ENCODE results near the gene RAX.

Gene RAX

GRCh38 chr18:59274533-59274928, 1.3 kb upstream of the RAX start (continued):
- TF ChIP-seq HIC1 (tag by site-specific recombination; IDR thresholded peaks at IDR 0.05) (no peak), ZNF639 (tag by site-specific recombination; IDR thresholded peaks at IDR 0.05) (no peak), ZNF211 (tag by site-specific recombination; IDR thresholded peaks at IDR 0.05; ENCODE audit: low read depth) (no peak), ZNF473 (tag by site-specific recombination; IDR thresholded peaks at IDR 0.05) (no peak)

GRCh38 chr18:59273759-59274532, 692 bp upstream of the RAX start:
- ChIA-PET CTCF (interaction anchor here (0.6 to 7.6 kb wide), 16 partner anchors 9 to 207 kb away, joined by 3 to 41 read pairs (median 4); no protein-coding TSS in a partner anchor), POLR2A (interaction anchor here (0.9 to 1.4 kb wide), 4 partner anchors 9 to 129 kb away, joined by 3 to 4 read pairs (median 4); partner anchors contain the start of gene LMAN1)
- Histone ChIP-seq H3K4me3 (ENCODE audit: low read depth, low read length) (peak overlapping the region; percentile 27), H3K27ac (ENCODE audit: extremely low read depth, low read depth, low read length) (no peak overlapping the region; the same call in 1 of the 2 replicates), H3K4me1 (ENCODE audit: control insufficient read depth, insufficient read depth, low read length) (no peaks in the 10 kb centered on the region), H3K9me3 (ENCODE audit: control insufficient read depth, insufficient read depth, low read depth, low read length) (no peaks in the 10 kb centered on the region), H3K36me3 (ENCODE audit: control insufficient read depth in 2 of 2, insufficient read depth in 1 of 2, low read length in 2 of 2) (no peaks in the 10 kb centered on the region)
- TF ChIP-seq TSHZ1 (tag by site-specific recombination; IDR thresholded peaks at IDR 0.05; ENCODE audit: borderline replicate concordance) (no peak), ZBTB44 (tag by site-specific recombination; IDR thresholded peaks at IDR 0.05) (no peak), ZNF133 (tag by site-specific recombination; IDR thresholded peaks at IDR 0.05) (no peak), SP2 (tag by site-specific recombination; IDR thresholded peaks at IDR 0.05) (no peak), ZNF621 (tag by site-specific recombination; IDR thresholded peaks at IDR 0.05) (no peak), ZSCAN5A (tag by site-specific recombination; IDR thresholded peaks at IDR 0.05) (no peak), INSM2 (tag by site-specific recombination; IDR thresholded peaks at IDR 0.05) (no peak), ZBTB21 (tag by site-specific recombination; IDR thresholded peaks at IDR 0.05) (no peak), ZSCAN4 (tag by site-specific recombination; IDR thresholded peaks at IDR 0.05) (no peak), ZNF580 (tag by site-specific recombination; IDR thresholded peaks at IDR 0.05) (no peak), ZFP37 (tag by site-specific recombination; IDR thresholded peaks at IDR 0.05) (no peak), ZNF266 (tag by site-specific recombination; IDR thresholded peaks at IDR 0.05; ENCODE audit: low read depth) (no peak), ZNF148 (tag by site-specific recombination; IDR thresholded peaks at IDR 0.05; ENCODE audit: borderline replicate concordance) (no peak), ZNF677 (tag by site-specific recombination; IDR thresholded peaks at IDR 0.05) (no peak)

All from HEK293 (cell line).